ENCODE measurements around the gene CASS4. TPM values are rescaled to one million over a fixed set of nuclear protein-coding genes. Genes with fewer than 3 reads are reported as not detected.

CASS4 gene
- total RNA-seq, 2 experiments from 2014 or later = 14.2 to 18.7 TPM

DNA sequence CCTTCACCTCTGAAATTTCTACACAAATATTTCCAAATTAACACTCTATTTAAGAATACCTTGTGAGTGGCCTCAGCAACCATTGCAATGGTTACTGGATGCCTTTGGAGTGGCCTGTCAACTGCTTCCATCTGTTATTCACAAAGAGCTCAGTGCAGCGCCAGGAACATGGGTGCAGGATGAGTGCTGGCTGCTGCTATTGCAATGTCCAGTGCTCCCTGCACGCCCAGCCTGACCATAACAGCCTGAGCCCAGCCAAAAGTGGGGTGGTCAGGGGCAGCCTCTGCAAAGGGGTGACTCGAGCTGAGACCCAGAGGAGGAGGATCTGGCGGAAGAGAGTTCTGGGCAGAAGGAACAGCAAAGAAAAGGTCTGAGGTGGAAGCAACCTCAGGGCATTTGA is 18.4 kb downstream of the CASS4 start:
- POLR2A ChIA-PET = interaction anchor here (1.4 to 2.5 kb wide), 2 partner anchors 10 to 18 kb away, joined by 5 to 6 read pairs; partner anchors contain the start of gene CASS4
- H3K4me3 Mint-ChIP-seq = peak overlapping the region; percentile 83
- no peaks in the 10 kb centered on the region for H3K9me3 Mint-ChIP-seq
- ATAC-seq (ENCODE audit: low read depth) (no peak), DNase-seq (no peak)
- no peaks in the 10 kb centered on the region for H3K27me3 Mint-ChIP-seq
- no peak overlapping the region for H3K27ac Mint-ChIP-seq
- H3K36me3 Mint-ChIP-seq = peaks cover 57% of the 10 kb centered on the region
- peaks cover 36% of the 10 kb centered on the region for H3K4me1 Mint-ChIP-seq

GRCh38 chr20:56430957-56431356 is 18.9 kb downstream of the CASS4 start:
- no peak overlapping the region for H3K27ac Mint-ChIP-seq
- no peaks in the 10 kb centered on the region for H3K27me3 Mint-ChIP-seq
- no peak overlapping the region for H3K4me3 Mint-ChIP-seq
- no peak for DNase-seq
- H3K36me3 Mint-ChIP-seq = peaks cover 54% of the 10 kb centered on the region
- no peak for ATAC-seq (ENCODE audit: low read depth)
- POLR2A ChIA-PET = interaction anchor here (1.4 kb wide), 1 partner anchor 19 kb away, joined by 5 read pairs; the partner anchor contains the start of gene CASS4
- H3K9me3 Mint-ChIP-seq = no peaks in the 10 kb centered on the region
- peaks cover 34% of the 10 kb centered on the region for H3K4me1 Mint-ChIP-seq

DNA sequence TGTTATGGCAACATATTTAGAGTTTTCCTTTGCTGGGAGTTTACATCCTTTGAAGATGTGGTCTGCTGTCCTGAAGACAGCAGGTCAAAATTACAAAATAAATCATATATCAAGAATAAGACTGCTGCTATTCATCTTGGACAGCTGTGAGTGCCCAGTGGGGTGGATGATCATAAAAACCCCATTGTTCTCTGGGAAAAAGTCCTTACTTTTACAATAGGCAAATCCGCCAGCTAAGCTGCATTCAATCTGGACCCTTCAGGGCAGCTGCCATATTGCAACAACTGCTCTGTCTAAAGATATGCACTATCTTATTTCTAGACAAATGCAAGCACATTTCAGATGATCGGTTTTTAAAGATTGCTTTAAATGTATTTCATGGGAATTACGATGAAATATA is 19.4 kb downstream of the CASS4 start:
- Mint-ChIP-seq H3K9me3 (no peaks in the 10 kb centered on the region), H3K4me1 (peaks cover 33% of the 10 kb centered on the region), H3K27ac (no peak overlapping the region), H3K4me3 (no peak overlapping the region), H3K36me3 (peaks cover 53% of the 10 kb centered on the region), H3K27me3 (no peaks in the 10 kb centered on the region)
- POLR2A ChIA-PET = no interaction called here
- DNase-seq = no peak
- no peak for ATAC-seq (ENCODE audit: low read depth)

GRCh38 chr20:56433221-56433879 is 21.3 kb downstream of the CASS4 start:
- Mint-ChIP-seq H3K36me3 (peaks cover 54% of the 10 kb centered on the region), H3K4me1 (peaks cover 28% of the 10 kb centered on the region), H3K4me3 (no peak overlapping the region), H3K9me3 (no peaks in the 10 kb centered on the region), H3K27ac (peak overlapping the region; percentile 40), H3K27me3 (no peaks in the 10 kb centered on the region)
- DNase-seq = no peak
- POLR2A ChIA-PET = interaction anchor here (0.6 to 1.0 kb wide), 2 partner anchors 10 to 15 kb away, joined by 4 to 5 read pairs; no protein-coding TSS in a partner anchor
- ATAC-seq (ENCODE audit: low read depth) = no peak

DNA sequence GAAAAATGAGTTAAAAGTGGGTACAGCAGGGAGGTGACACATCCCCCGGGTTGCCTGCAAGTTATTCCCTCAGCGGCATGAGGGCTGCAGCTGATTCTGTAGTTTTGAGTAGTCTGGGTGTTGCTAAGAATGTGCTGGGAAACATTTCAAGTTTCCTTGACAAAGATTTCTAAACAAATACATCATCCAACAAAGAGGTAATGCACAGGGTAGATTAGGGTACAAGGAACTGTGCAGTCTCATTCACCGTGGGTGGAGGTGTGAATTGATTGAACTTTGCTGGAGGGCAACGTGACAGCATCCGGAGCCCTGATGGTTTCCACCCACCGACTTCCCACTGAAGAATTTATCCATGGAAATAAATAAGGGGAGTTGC is 21.8 kb downstream of the CASS4 start:
- Mint-ChIP-seq H3K36me3 (peaks cover 55% of the 10 kb centered on the region), H3K4me1 (peaks cover 30% of the 10 kb centered on the region), H3K9me3 (no peaks in the 10 kb centered on the region), H3K27ac (no peak overlapping the region), H3K4me3 (no peak overlapping the region), H3K27me3 (no peaks in the 10 kb centered on the region)
- ATAC-seq (ENCODE audit: low read depth) (no peak), DNase-seq (no peak)
- POLR2A ChIA-PET = no interaction called here

GRCh38 chr20:56437196-56437960 is 25.3 kb downstream of the CASS4 start:
- POLR2A ChIA-PET = interaction anchor here (0.8 to 2.0 kb wide), 2 partner anchors 18 to 25 kb away, joined by 4 to 6 read pairs; partner anchors contain the start of gene CASS4
- Mint-ChIP-seq H3K4me3 (no peak overlapping the region), H3K4me1 (peaks cover 39% of the 10 kb centered on the region)

DNA sequence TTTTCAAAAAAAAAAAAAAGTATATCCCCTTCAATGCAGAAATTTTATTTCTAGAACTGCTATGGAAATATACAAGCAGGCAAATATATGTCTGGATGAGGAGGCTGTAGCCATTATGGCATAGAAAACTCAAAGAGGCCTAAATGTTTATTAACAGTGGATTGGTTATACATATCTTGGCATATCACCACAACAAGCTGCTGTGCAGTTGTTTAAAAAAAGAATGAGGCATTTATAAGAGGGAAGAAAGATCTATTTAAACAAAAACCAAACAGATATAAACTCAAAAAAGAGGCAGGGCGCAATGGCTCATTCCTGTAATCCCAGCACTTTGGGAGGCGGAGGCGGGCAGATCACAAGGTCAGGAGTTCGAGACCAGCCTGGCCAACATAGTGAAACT is 26.2 kb downstream of the CASS4 start:
- DNase-seq (no peak), ATAC-seq (ENCODE audit: low read depth) (no peak)
- Mint-ChIP-seq H3K36me3 (peaks cover 43% of the 10 kb centered on the region), H3K9me3 (no peaks in the 10 kb centered on the region), H3K4me3 (no peak overlapping the region), H3K27me3 (no peaks in the 10 kb centered on the region), H3K4me1 (peaks cover 42% of the 10 kb centered on the region), H3K27ac (peak overlapping the region; percentile 67)
- POLR2A ChIA-PET = no interaction called here

More at GRCh38 chr20:56437196-56437960, 25.3 kb downstream of the CASS4 start:
- no peak overlapping the region for H3K27ac Mint-ChIP-seq
- peaks cover 46% of the 10 kb centered on the region for H3K36me3 Mint-ChIP-seq
- ATAC-seq (ENCODE audit: low read depth) (no peak), DNase-seq (no peak)
- H3K27me3 Mint-ChIP-seq = no peaks in the 10 kb centered on the region
- H3K9me3 Mint-ChIP-seq = no peaks in the 10 kb centered on the region

- peak overlapping the region; percentile 87 for H3K27ac Mint-ChIP-seq
- H3K4me3 Mint-ChIP-seq = peak overlapping the region; percentile 59
- H3K9me3 Mint-ChIP-seq = no peaks in the 10 kb centered on the region
- H3K27me3 Mint-ChIP-seq = no peaks in the 10 kb centered on the region
- ATAC-seq (ENCODE audit: low read depth) (peak; percentile 50), DNase-seq (no peak)
- peaks cover 42% of the 10 kb centered on the region for H3K36me3 Mint-ChIP-seq
- H3K4me1 Mint-ChIP-seq = peaks cover 45% of the 10 kb centered on the region
- POLR2A ChIA-PET = interaction anchor here (0.9 to 4.6 kb wide), 7 partner anchors 11 to 31 kb away, joined by 3 to 34 read pairs (median 4); partner anchors contain the start of gene CASS4
These were observed 27.8 kb downstream of the CASS4 start for GRCh38 chr20:56439771-56440291.

- Mint-ChIP-seq H3K27ac (peak overlapping the region; percentile 87), H3K9me3 (no peaks in the 10 kb centered on the region), H3K36me3 (peaks cover 44% of the 10 kb centered on the region), H3K4me1 (peaks cover 45% of the 10 kb centered on the region), H3K4me3 (peak overlapping the region; percentile 59), H3K27me3 (no peaks in the 10 kb centered on the region)
- DNase-seq (peak; percentile 68), ATAC-seq (ENCODE audit: low read depth) (peak; percentile 62)
- POLR2A ChIA-PET = interaction anchor here (0.9 to 4.6 kb wide), 7 partner anchors 11 to 32 kb away, joined by 3 to 34 read pairs (median 4); partner anchors contain the start of gene CASS4
These were observed 28.4 kb downstream of the CASS4 start for GRCh38 chr20:56440346-56441007.

DNA sequence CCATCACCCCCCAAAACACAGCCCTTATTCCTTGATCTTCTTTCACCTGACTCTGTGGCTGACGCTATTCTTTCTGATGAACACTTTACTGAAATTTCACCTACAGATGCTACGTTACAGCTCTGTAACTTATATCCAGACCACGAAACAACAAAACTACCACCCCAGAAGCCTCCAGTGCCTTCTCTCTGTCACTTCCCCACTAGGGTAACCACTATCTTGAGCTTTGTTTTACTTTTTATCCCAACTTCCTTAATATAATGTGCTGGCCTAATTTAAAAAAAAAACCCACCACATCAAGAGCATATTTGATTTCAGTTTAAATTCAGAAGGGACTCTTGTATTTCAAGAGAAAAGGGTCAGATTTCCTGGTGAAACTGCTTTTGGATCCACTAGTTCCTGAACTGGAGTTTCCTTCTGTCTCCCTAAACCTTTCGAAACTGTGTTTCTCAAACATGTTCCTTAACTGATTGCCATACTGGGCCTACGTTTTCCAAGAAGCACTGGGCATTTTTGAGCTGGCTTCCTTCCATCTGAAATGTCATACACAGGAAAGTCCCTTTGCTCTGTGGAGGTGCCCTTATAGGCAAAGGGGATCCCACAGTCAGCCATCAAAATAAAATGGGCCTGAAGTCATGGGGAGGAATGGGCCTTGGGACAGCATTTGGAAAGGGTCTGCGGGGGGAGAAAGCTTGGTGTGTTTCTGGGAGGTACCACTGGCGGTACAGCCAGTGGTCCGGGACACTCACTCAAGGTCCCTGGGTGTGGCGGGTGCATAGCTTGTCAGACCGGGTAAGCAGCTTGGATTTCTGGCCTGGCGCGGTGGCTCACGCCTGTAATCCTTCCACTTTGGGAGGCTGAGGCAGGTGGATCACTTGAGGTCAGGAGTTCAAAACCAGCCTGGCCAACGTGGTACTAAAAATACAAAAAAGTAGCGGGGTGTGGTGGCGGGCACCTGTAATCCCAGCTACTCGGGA is 30.6 kb downstream of the CASS4 start:
- H3K27me3 Mint-ChIP-seq = no peaks in the 10 kb centered on the region
- POLR2A ChIA-PET = interaction anchor here (1.0 to 4.6 kb wide), 8 partner anchors 10 to 50 kb away, joined by 3 to 34 read pairs (median 4); partner anchors contain the start of genes AURKA, CASS4 and CSTF1
- peaks cover 45% of the 10 kb centered on the region for H3K36me3 Mint-ChIP-seq
- no peak for ATAC-seq (ENCODE audit: low read depth)
- peak overlapping the region; percentile 88 for H3K27ac Mint-ChIP-seq
- no peak for DNase-seq
- peak overlapping the region; percentile 70 for H3K4me3 Mint-ChIP-seq
- no peaks in the 10 kb centered on the region for H3K9me3 Mint-ChIP-seq
- peaks cover 45% of the 10 kb centered on the region for H3K4me1 Mint-ChIP-seq

DNA sequence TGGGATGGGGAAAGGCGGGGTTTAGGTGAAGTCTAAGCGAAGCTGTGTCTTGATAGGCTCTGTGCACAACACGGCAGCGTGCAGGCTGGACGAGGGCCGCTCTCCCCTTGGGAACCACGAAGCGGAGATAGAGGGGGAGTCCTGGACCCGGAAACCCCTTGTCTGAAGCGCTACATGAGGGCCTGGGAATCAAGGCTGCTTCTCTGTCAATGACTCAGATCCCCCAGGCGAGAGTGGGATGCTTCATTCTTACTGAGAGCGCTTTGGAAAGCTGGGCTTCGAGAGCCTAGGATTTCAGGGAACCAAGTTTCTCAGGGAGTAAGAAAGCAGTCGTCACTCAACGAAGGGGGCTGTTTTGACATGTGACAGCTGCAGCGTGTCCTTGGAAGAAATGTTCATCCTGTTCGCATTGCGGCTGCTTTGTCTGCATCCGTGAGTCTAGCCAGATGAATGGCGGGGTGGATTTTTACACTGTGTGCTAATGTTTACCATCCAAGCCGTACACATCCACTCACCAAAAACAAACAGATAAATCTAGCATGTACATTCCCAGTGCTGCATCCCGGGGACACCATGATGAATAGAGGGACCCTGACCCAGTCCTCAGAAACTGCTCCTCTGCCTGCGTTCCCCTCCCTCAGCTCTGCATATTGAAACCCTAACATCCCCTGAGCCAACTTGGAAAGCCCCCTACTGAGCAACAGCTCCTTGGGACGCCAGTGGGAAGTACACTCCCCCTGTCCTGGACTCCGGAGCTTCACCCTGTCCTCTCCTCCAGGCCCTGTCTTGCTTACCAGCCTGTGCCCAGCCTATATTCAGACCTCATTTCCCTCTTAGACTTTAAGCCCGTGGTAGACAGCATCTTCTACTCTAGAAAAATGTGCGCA is 31.8 kb downstream of the CASS4 start:
- peaks cover 35% of the 10 kb centered on the region for H3K4me1 Mint-ChIP-seq
- H3K36me3 Mint-ChIP-seq = peaks cover 45% of the 10 kb centered on the region
- no peaks in the 10 kb centered on the region for H3K9me3 Mint-ChIP-seq
- DNase-seq (no peak), ATAC-seq (ENCODE audit: low read depth) (no peak)
- POLR2A ChIA-PET = interaction anchor here (0.7 to 4.6 kb wide), 7 partner anchors 9 to 51 kb away, joined by 3 to 34 read pairs (median 4); partner anchors contain the start of genes AURKA, CASS4 and CSTF1
- no peaks in the 10 kb centered on the region for H3K27me3 Mint-ChIP-seq
- H3K27ac Mint-ChIP-seq = peak overlapping the region; percentile 62
- no peak overlapping the region for H3K4me3 Mint-ChIP-seq
